GM12873 (cell line): ENCODE data around the gene EFNB2.

Experiments used
- TF ChIP-seq, protein P1 (sequence below): IDR thresholded peaks from 2 replicates; pipeline ENCODE4 v1.5.1; 2012; ENCODE audit warnings: low read depth, mild to moderate bottlenecking, moderate library complexity, low read length, control low read depth; ENCODE audit not compliant: insufficient read depth; ENCODE audit errors: missing control alignments

Gene EFNB2

DNA sequence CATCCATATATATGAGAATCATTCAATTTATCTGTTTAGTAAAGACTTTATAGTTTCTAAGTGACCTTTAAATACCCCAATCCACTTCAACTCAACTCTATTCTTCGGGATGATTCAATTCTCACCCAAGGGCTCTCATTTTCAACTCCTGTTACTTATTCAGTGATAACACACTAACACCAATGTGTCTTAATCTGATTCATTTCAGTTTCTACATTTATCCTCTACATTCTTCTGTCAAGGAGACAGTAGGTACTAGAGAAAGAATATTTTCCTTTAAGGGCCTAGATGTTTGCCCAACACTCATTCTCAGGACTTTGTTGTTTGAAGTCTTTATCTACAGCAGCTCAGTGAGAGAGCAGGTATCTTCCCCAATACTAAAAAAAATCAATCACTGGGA is 25.4 kb upstream of the EFNB2 start:
- TF ChIP-seq, protein P1, sequence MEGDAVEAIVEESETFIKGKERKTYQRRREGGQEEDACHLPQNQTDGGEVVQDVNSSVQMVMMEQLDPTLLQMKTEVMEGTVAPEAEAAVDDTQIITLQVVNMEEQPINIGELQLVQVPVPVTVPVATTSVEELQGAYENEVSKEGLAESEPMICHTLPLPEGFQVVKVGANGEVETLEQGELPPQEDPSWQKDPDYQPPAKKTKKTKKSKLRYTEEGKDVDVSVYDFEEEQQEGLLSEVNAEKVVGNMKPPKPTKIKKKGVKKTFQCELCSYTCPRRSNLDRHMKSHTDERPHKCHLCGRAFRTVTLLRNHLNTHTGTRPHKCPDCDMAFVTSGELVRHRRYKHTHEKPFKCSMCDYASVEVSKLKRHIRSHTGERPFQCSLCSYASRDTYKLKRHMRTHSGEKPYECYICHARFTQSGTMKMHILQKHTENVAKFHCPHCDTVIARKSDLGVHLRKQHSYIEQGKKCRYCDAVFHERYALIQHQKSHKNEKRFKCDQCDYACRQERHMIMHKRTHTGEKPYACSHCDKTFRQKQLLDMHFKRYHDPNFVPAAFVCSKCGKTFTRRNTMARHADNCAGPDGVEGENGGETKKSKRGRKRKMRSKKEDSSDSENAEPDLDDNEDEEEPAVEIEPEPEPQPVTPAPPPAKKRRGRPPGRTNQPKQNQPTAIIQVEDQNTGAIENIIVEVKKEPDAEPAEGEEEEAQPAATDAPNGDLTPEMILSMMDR: no peak

DNA sequence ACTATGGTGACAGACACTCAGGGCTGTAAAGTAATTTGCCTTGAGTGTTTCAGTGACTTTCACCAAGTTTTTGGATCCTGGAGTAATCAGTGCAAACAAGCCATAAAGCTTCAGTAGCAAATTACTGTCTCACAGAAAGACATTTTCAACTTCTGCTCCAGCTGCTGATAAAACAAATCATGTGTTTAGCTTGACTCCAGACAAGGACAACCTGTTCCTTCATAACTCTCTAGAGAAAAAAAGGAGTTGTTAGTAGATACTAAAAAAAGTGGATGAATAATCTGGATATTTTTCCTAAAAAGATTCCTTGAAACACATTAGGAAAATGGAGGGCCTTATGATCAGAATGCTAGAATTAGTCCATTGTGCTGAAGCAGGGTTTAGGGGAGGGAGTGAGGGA is 23.1 kb upstream of the EFNB2 start:
- TF ChIP-seq, protein P1: no peak

DNA sequence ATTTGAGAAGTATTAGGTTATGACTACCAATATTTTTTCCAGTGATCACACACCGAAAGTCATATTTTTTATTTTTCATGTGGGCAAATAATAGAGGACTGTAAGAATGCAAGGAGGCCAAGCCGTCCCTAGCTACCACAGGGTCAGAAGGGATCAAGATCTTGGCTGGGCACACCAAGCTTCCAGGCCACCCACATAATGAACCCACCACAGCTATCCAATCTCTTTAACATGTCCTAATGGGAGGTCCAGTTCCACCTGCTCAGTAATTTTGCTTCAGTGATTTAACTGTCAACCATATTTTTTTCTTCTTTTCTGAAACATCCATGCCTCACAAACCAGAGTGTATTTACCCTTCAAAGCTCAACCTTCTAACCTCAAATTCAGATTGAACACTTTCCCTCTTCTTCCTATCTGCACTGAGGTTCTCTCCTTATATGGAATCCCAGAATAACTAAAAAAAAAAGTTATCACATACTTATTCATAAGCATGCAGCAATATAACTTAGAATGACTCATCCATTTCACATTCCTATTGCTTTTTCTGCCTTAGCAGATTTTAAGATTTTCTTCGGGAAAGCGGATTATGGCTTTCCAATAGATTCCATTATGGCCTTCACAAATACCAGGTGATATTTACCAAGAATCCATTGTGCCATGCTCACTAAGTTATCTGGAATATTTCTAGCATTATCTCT is 20.3 kb upstream of the EFNB2 start:
- TF ChIP-seq, protein P1: no peak

DNA sequence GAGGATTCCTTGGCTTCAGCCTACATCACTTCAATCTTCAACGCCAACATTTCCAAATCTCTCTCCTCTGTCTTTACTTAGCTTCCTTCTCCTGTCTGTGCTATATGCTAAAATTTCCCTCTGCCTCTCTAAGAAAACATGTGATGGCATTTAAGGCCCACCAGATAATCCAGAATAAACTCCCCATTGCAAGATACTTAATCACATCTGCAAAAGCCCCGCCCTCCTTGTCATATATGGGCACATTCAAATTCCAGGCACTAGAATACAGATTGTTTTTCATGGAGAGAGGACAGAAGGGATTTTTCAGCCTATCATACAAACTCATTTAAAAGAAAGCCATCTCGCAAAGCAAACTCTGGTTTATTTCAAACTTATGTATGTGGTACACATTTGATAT is 16.3 kb upstream of the EFNB2 start:
- TF ChIP-seq, protein P1: no peak

DNA sequence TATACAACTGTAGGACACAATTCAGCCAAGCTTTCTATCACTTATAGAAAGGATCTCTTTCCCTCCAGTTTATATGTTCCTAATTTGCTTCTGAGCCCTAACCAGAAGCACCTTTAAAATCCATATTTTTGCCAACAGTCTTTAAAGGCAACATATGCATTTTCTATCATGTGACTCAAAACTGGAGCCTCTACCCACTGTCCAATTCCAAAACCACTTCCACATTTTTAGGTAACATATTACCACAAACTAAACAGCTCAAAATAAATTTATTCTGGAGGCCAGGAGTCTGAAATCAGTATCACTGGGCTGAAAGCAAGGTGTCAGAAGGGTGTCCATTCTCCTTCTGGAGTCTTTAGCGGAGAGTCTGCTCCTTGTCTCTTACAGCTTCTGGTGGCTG is 15.9 kb upstream of the EFNB2 start:
- TF ChIP-seq, protein P1: no peak

DNA sequence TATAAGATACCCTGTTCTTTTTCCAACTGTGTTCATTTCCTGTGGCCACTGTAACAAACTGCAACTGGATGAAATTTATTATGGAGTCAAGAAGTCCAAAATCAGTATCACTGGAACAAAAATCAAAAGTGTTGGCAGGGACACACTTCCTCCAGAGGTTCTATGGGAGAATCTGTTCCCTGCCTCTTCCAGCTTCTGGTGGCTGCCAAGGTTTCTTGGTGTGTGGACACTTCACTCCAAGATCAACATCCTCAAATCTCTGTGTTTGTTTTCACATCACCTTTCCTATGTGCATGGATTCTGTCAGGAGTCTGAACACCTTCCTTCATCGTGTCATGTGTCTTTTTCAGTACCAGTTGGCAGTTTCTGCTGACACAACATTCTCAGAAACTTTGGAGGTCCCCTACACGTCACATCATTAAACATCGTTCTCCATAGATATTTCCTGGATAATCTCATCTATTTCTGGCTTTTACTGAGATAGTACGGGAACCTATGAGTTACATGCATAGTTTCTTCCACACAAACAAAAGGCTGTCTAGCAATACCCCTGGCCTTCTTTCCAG is 15.2 kb upstream of the EFNB2 start:
- TF ChIP-seq, protein P1: no peak

DNA sequence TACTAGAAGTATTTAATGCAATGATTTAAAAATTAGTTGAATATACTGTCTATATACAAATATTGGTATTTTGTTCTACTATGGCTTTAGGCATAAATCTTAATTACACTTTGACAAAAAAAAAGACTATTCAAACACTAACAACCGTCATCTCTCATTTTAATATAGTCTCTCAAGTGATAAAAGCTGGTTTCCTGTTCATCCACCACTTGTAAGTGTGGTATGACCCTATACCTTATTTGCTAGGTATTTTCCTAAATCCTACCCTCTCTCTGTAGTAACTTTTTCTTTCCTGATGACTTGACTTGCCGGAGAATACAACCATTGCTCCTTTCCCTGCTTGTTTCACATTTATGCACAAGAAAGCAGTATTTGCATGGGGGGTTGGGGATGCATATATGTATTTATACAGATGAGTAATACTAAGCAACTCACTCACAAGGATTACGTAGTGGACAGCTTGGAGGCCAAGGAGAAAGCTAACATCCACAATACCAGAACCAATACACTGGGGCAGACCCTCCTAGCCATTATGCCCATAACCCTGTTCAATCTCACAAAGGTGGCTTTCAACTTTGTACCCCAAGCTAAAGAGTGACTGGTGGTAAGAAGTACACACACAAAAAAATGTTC is 12.7 kb upstream of the EFNB2 start:
- TF ChIP-seq, protein P1: no peak
